ENCODE measurements around the gene CAMTA1.

DNA sequence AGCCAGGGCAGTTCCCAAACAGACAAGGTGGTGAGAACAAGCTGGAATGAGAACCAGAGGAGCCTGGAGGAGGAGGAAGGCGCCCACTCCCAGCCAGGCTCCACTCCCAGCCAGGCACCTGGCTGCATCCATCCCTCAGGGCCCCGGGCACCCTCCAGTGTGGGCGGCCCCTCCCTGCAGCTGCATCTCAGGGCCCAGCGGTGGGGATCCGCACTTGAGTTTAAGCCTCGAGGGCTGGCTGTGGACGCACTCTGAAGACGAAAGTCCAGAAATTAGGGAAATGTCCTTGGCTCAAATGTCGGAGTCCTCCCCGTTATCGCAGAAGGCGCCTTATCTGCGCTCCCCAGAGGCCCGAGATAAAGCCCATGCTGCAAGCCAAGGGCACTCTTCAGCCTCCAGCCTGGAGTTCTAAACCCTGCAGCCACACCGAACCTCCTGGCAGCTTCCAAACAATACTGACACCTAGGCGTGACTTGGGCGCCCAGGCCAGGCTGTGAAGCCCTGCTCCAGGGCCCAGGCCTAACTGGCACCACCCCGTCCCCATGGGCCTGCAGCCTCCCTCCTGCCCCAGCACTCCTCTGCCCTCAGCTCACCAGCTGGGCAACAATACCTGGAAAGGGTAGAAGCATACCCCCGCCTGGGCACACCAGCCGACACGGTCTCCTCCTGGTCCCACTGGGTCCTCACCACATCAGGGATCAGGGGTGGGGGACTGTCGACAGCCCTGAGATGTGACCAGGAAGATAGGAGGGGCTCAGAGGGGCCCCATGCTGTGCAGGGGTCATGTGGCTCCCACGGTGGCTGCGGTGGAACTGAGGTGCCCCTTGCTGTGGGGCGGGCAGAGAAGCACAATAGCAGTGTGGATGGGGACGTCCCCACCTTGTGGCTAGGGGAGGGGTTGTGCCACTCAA lies 801.0 kb downstream of the CAMTA1 start:
- TF ChIP-seq, protein P1, sequence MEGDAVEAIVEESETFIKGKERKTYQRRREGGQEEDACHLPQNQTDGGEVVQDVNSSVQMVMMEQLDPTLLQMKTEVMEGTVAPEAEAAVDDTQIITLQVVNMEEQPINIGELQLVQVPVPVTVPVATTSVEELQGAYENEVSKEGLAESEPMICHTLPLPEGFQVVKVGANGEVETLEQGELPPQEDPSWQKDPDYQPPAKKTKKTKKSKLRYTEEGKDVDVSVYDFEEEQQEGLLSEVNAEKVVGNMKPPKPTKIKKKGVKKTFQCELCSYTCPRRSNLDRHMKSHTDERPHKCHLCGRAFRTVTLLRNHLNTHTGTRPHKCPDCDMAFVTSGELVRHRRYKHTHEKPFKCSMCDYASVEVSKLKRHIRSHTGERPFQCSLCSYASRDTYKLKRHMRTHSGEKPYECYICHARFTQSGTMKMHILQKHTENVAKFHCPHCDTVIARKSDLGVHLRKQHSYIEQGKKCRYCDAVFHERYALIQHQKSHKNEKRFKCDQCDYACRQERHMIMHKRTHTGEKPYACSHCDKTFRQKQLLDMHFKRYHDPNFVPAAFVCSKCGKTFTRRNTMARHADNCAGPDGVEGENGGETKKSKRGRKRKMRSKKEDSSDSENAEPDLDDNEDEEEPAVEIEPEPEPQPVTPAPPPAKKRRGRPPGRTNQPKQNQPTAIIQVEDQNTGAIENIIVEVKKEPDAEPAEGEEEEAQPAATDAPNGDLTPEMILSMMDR (optimal IDR thresholded peaks at IDR 0.05 in 1 of 3, IDR thresholded peaks at IDR 0.05 in 1 of 3, conservative IDR thresholded peaks at IDR 0.05 in 1 of 3; ENCODE audit: extremely low read depth in 1 of 3, insufficient read depth in 2 of 3, low read length in 3 of 3): no peak
- TF ChIP-seq EZH2 (IDR thresholded peaks at IDR 0.05; ENCODE audit: low read length): no peak

Measured in keratinocyte (primary cell).